HepG2 (cell line): ENCODE measurements around the gene PPP1R1B. TPM values are rescaled to one million over a fixed set of nuclear protein-coding genes. Genes with fewer than 3 reads are reported as not detected.

ENCODE experiments used
- CHCHD3 ChIP-seq: sonication (generic); formaldehyde crosslinking; IDR thresholded peaks from 2 replicates; pipeline ENCODE4 v1.8.0; 2022; ENCODE audit warnings: mild to moderate bottlenecking, missing genetic modification reagents, moderate library complexity
- HCFC1 ChIP-seq: fragments of 150-350 bp; IDR thresholded peaks from 2 replicates; pipeline ENCODE4 v1.6.1; 2014; ENCODE audit warnings: low read depth, low read length
- HNRNPL ChIP-seq: fragments of 200-400 bp; formaldehyde crosslinking; IDR thresholded peaks from 2 replicates; pipeline ENCODE4 v1.6.1; 2017; ENCODE audit warnings: mild to moderate bottlenecking, low read depth, low read length
- MED13 ChIP-seq: sonication (generic); formaldehyde crosslinking; IDR thresholded peaks from 2 replicates; pipeline ENCODE4 v1.5.0; 2020; ENCODE audit warnings: missing genetic modification reagents
- PRDM4 ChIP-seq: sonication (generic); formaldehyde crosslinking; IDR thresholded peaks from 2 replicates; pipeline ENCODE4 v1.9.0; 2021; ENCODE audit warnings: missing genetic modification reagents, borderline replicate concordance
- RXRB ChIP-seq: IDR thresholded peaks from 2 replicates; pipeline ENCODE4 v1.6.1; 2016; ENCODE audit warnings: borderline replicate concordance, missing genetic modification reagents, missing compliant biosample characterization
- ZNF776 ChIP-seq: sonication (generic); formaldehyde crosslinking; IDR thresholded peaks from 2 replicates; pipeline ENCODE4 v1.4.0; 2020; ENCODE audit warnings: mild to moderate bottlenecking, missing genetic modification reagents
- ZNF816 ChIP-seq: sonication (generic); formaldehyde crosslinking; IDR thresholded peaks from 2 replicates; pipeline ENCODE4 v1.8.0; 2022; ENCODE audit warnings: missing genetic modification reagents, mild to moderate bottlenecking, borderline replicate concordance
- polyA plus RNA-seq, 8 experiments: library from polyadenylated mRNA; depleted of rRNA in 3 of 8; stranded (reverse) in 7 of 8; unstranded in 1 of 8; fragments of >200 nt; fragmentation: Illumina TruSeq in 4 of 8; extraction: Trizol in 4 of 8; gene quantifications; 2 replicates each; pipeline versions ENCODE4 v1.2.1 to v1.2.3, GENCODE V29; 2011 to 2016; ENCODE audit warnings: low read depth in 4 of 8, missing spikeins in 1 of 8, mixed read lengths in 1 of 8; ENCODE audit not compliant: insufficient read depth in 1 of 8
- total RNA-seq, 5 experiments: library from RNA; depleted of rRNA; stranded (reverse); fragments of >200 nt; fragmentation: Illumina TruSeq; extraction: Trizol; gene quantifications; 2 replicates each; pipeline ENCODE4 v1.2.3, GENCODE V29; 2016; ENCODE audit warnings: low read depth in 1 of 5

The PPP1R1B gene
- total and polyA plus RNA-seq, 2 of the 13 experiments (the other 11 are each of a cell fraction or from before 2014, with no cell fraction given) = 0.08 TPM; not detected in 1

GRCh38 chr17:39672522-39673334 lies 46.0 kb downstream of the PPP1R1B start (continued):
- no peak for TF ChIP-seq PRDM4 (CRISPR knock-in tag)
- no peak for TF ChIP-seq RXRB (CRISPR knock-in tag)
- 0 out of 2 replicates have a peak, but pooled peaks have one; percentile 36 for TF ChIP-seq HNRNPL
- TF ChIP-seq ZNF776 (CRISPR knock-in tag) = 0 out of 2 replicates have a peak, but pooled peaks have one; percentile 12
- TF ChIP-seq HCFC1 = no peak
- TF ChIP-seq ZNF816 (CRISPR knock-in tag) = no peak
- no peak for TF ChIP-seq MED13 (CRISPR knock-in tag)
- peak; percentile 58; the same call in 1 of the 2 replicates for TF ChIP-seq CHCHD3
